Hematopoietic multipotent progenitor cell treated with erythropoietin and hydrocortisone succinate and interleukin-3 and kit ligand, for 8 days (in vitro differentiated cells): ENCODE measurements around the gene GSK3A.
"Not testable (repeated sequence)": the region's sequence is repeated elsewhere in the genome, so short reads cannot be mapped to it uniquely, and the experiment has no call there.

Source experiments
- DNase-seq: peaks from one replicate; pipeline ENCODE4 v3.0.0-alpha.2; 2015

The GSK3A gene

GRCh38 chr19:42267644-42268141 lies 25.3 kb upstream of the GSK3A start:
- no peak for DNase-seq

- DNase-seq: not testable (repeated sequence)
Measured at GRCh38 chr19:42266928-42267603, 24.7 kb upstream of the GSK3A start.

GRCh38 chr19:42266105-42266504 lies 23.7 kb upstream of the GSK3A start:
- not testable (repeated sequence) for DNase-seq

GRCh38 chr19:42261763-42262162 lies 19.4 kb upstream of the GSK3A start:
- DNase-seq: no peak

- DNase-seq: not testable (repeated sequence)
Measured at GRCh38 chr19:42257842-42258241, 15.4 kb upstream of the GSK3A start.

- DNase-seq: no peak
Measured at GRCh38 chr19:42255766-42256745, 13.7 kb upstream of the GSK3A start.

- DNase-seq: peak; percentile 88
Measured at GRCh38 chr19:42254850-42255765, 12.7 kb upstream of the GSK3A start, which contains the start of gene ERF. Gene ERF (minus strand): TSS chr19:42255128. CDS start chr19:42254999, 129 bp downstream.

- peak; percentile 70 for DNase-seq
Measured at GRCh38 chr19:42254089-42254849, 11.9 kb upstream of the GSK3A start.

GRCh38 chr19:42253245-42254088 lies 11.1 kb upstream of the GSK3A start:
- peak; percentile 63 for DNase-seq

GRCh38 chr19:42252365-42253244 lies 10.2 kb upstream of the GSK3A start:
- DNase-seq: peak; percentile 43

- DNase-seq: no peak
Measured at GRCh38 chr19:42251572-42252358, 9.4 kb upstream of the GSK3A start.

- DNase-seq: peak; percentile 39
Measured at GRCh38 chr19:42250666-42251531, 8.5 kb upstream of the GSK3A start.

GRCh38 chr19:42250183-42250665 lies 7.8 kb upstream of the GSK3A start:
- no peak for DNase-seq

- no peak for DNase-seq
Measured at GRCh38 chr19:42249769-42250168, 7.4 kb upstream of the GSK3A start.

- DNase-seq: no peak
Measured at GRCh38 chr19:42249149-42249750, 6.8 kb upstream of the GSK3A start.

- no peak for DNase-seq
Measured at GRCh38 chr19:42248270-42249148, 6.1 kb upstream of the GSK3A start.
